Nephron (organoid): ENCODE measurements around the gene TNFSF13.

Experiments
- H3K27ac Mint-ChIP-seq, 3 experiments: 2 replicates each; pipeline ENCODE4 v1.8.0; 2020; ENCODE audit warnings: mixed read lengths in 3 of 3, mild to moderate bottlenecking in 2 of 3, moderate library complexity in 1 of 3
- H3K27me3 Mint-ChIP-seq: 2 replicates; pipeline ENCODE4 v1.8.0; 2021; ENCODE audit warnings: low read depth, mild to moderate bottlenecking, moderate library complexity, mixed read lengths
- H3K36me3 Mint-ChIP-seq: 2 replicates; pipeline ENCODE4 v1.8.0; 2020; ENCODE audit warnings: low read depth, mixed read lengths
- H3K4me1 Mint-ChIP-seq: 2 replicates; pipeline ENCODE4 v1.8.0; 2020; ENCODE audit warnings: mixed read lengths
- H3K4me3 Mint-ChIP-seq, 3 experiments: 2 replicates each; pipeline ENCODE4 v1.8.0; 2020; ENCODE audit warnings: mild to moderate bottlenecking in 3 of 3, mixed read lengths in 3 of 3, moderate library complexity in 2 of 3
- H3K9me3 Mint-ChIP-seq: 2 replicates; pipeline ENCODE4 v1.8.0; 2020; ENCODE audit warnings: mixed read lengths
- CTCF ChIP-seq, 3 experiments: fragments of 200-600 bp; sonication (generic); IDR thresholded peaks; one replicate each; pipeline ENCODE4 v1.5.0; 2021; ENCODE audit warnings: antibody characterized with exemption in 3 of 3; ENCODE audit not compliant: unreplicated experiment in 3 of 3

Gene TNFSF13

GRCh38 chr17:7530023-7530900, 28.3 kb upstream of the TNFSF13 start:
- Mint-ChIP-seq H3K27ac (peak overlapping the region; percentile 48 to 76 (median 56)), H3K4me3 (no peak overlapping the region), H3K4me1 (no peaks in the 10 kb centered on the region), H3K36me3 (peaks cover 14% of the 10 kb centered on the region), H3K27me3 (no peaks in the 10 kb centered on the region), H3K9me3 (peaks cover 32% of the 10 kb centered on the region)
- no peak for TF ChIP-seq CTCF (IDR thresholded peaks at IDR 0.05; ENCODE audit: unreplicated experiment in 3 of 3)

GRCh38 chr17:7538050-7538449, 20.5 kb upstream of the TNFSF13 start:
- Mint-ChIP-seq H3K4me3 (no peak overlapping the region), H3K4me1 (no peaks in the 10 kb centered on the region), H3K27me3 (peaks cover 3% of the 10 kb centered on the region), H3K9me3 (peaks cover 10% of the 10 kb centered on the region), H3K27ac (peak overlapping the region in 1 of 3 experiments; percentile 93), H3K36me3 (no peaks in the 10 kb centered on the region)
- TF ChIP-seq CTCF (IDR thresholded peaks at IDR 0.05; ENCODE audit: unreplicated experiment in 3 of 3): no peak

GRCh38 chr17:7538891-7539545, 19.5 kb upstream of the TNFSF13 start:
- peaks cover 5% of the 10 kb centered on the region for H3K4me1 Mint-ChIP-seq
- H3K27ac Mint-ChIP-seq: peak overlapping the region; percentile 54 to 93 (median 76)
- H3K4me3 Mint-ChIP-seq: no peak overlapping the region
- H3K27me3 Mint-ChIP-seq: peaks cover 3% of the 10 kb centered on the region
- H3K36me3 Mint-ChIP-seq: no peaks in the 10 kb centered on the region
- H3K9me3 Mint-ChIP-seq: peaks cover 9% of the 10 kb centered on the region
- TF ChIP-seq CTCF (IDR thresholded peaks at IDR 0.05; ENCODE audit: unreplicated experiment in 3 of 3): no peak

GRCh38 chr17:7541074-7541621, 17.4 kb upstream of the TNFSF13 start:
- no peak for TF ChIP-seq CTCF (IDR thresholded peaks at IDR 0.05; ENCODE audit: unreplicated experiment in 3 of 3)
- Mint-ChIP-seq H3K4me3 (no peak overlapping the region), H3K27me3 (peaks cover 3% of the 10 kb centered on the region)

GRCh38 chr17:7544911-7545310, 13.6 kb upstream of the TNFSF13 start:
- Mint-ChIP-seq H3K4me1 (peaks cover 15% of the 10 kb centered on the region), H3K36me3 (no peaks in the 10 kb centered on the region), H3K27ac (peak overlapping the region in 1 of 3 experiments; percentile 38), H3K4me3 (no peak overlapping the region), H3K9me3 (no peaks in the 10 kb centered on the region), H3K27me3 (peaks cover 7% of the 10 kb centered on the region)
- TF ChIP-seq CTCF (IDR thresholded peaks at IDR 0.05; ENCODE audit: unreplicated experiment in 3 of 3): no peak

More at GRCh38 chr17:7541074-7541621, 17.4 kb upstream of the TNFSF13 start:
- Mint-ChIP-seq H3K36me3 (no peaks in the 10 kb centered on the region), H3K9me3 (peaks cover 3% of the 10 kb centered on the region), H3K4me1 (peaks cover 5% of the 10 kb centered on the region), H3K27ac (peak overlapping the region in 1 of 3 experiments; percentile 55)
